OCI-LY1 (cell line): ENCODE data around the gene SFSWAP.

Experiments used
- EZH2 ChIP-seq: fragments of 200-600 bp; sonication (generic), shearing (Covaris generic); IDR thresholded peaks from 2 replicates; pipeline ENCODE4 v1.8.0; 2017; ENCODE audit warnings: borderline replicate concordance, mixed run types, mild to moderate bottlenecking, antibody characterized with exemption, low read length, moderate library complexity, mixed read lengths
- TF ChIP-seq, protein P1 (sequence below): fragments of 200-600 bp; sonication (generic), shearing (Covaris generic); IDR thresholded peaks from 2 replicates; pipeline ENCODE4 v1.5.1; 2017; ENCODE audit warnings: mild to moderate bottlenecking, antibody characterized with exemption, low read length, moderate library complexity, mixed read lengths

DNA sequence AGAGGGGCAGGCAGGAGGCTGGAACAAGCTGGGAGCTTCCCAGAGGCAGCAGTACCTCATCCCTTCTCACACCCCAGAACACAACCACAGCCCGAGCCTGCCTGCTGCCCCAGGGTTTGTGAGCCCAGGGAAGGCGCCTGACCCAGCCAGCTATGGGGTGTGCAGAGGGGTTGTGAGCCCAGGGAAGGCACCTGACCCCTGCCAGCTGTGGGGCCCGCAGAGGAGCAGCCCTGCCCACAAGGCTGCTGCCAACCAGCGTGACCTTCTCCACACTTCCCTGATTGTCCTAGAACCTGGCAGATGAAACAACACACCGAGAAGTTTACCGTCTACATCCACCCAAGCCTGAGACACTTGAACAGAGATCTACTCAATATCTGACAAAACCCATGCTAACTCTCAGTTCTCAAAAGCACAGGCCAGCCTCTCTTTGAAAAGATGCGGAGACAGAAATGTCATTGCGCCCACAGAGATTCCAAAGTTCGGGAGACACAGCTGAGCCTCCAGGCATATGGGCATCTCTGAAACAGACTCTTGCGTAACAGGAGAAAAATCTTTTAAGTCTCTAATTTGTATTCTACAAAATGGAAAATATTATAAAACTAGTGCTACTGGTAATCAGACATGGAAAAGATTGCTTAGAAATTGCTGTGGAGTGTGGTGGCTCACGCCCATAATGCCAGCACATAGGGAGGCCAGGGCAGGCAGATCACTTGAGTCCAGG is 47.3 kb downstream of the SFSWAP start:
- TF ChIP-seq, protein P1, sequence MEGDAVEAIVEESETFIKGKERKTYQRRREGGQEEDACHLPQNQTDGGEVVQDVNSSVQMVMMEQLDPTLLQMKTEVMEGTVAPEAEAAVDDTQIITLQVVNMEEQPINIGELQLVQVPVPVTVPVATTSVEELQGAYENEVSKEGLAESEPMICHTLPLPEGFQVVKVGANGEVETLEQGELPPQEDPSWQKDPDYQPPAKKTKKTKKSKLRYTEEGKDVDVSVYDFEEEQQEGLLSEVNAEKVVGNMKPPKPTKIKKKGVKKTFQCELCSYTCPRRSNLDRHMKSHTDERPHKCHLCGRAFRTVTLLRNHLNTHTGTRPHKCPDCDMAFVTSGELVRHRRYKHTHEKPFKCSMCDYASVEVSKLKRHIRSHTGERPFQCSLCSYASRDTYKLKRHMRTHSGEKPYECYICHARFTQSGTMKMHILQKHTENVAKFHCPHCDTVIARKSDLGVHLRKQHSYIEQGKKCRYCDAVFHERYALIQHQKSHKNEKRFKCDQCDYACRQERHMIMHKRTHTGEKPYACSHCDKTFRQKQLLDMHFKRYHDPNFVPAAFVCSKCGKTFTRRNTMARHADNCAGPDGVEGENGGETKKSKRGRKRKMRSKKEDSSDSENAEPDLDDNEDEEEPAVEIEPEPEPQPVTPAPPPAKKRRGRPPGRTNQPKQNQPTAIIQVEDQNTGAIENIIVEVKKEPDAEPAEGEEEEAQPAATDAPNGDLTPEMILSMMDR, result no peak
- TF ChIP-seq EZH2, result no peak
